Measurements from ENCODE around the gene SULT6B1. TPM values are rescaled to one million over a fixed set of nuclear protein-coding genes. Genes with fewer than 3 reads are reported as not detected.
A peak's percentile ranks its signal among the peaks of the same experiment; 100 is the strongest.
"Not testable (repeated sequence)": the region's sequence is repeated elsewhere in the genome, so short reads cannot be mapped to it uniquely, and the experiment has no call there.

SULT6B1 gene
- total RNA-seq, 2 donors from 2014 or later, result not detected

DNA sequence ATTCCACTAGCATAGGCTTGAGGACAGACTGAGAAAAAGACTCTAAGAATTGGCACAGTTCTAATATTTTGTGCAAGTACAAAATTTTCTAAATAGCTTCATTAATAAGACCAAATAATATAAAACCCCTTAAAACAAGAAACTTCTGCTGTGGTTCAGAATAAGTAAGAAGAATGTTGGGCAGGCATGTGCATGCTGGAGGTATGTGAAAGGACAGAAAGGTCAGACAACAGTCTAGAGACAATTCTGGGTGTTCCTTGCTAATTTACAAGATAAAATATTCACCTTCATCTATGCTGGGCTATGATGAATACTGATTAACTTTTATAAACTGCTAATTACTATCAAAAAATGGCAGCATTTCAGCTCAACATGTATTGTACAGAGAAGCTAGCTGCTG lies 22.7 kb upstream of the SULT6B1 start:
- ATAC-seq (replicated peaks in 1 of 2), result no peak
- Mint-ChIP-seq H3K4me3 (no peak overlapping the region), H3K27me3 (ENCODE audit: low read depth) (no peaks in the 10 kb centered on the region), H3K4me1 (ENCODE audit: low read depth) (peaks cover 9% of the 10 kb centered on the region), H3K36me3 (ENCODE audit: insufficient read depth in 2 of 2) (peaks cover 38 to 69% of the 10 kb centered on the region in 2 donors), H3K9me3 (peaks cover 5 to 18% of the 10 kb centered on the region in 2 donors), H3K27ac (no peak overlapping the region)
- no peak for DNase-seq

- not testable (repeated sequence) for H3K27me3 Mint-ChIP-seq (ENCODE audit: low read depth); DNase-seq
These were observed 18.3 kb upstream of the SULT6B1 start for GRCh38 chr2:37206760-37207159.

DNA sequence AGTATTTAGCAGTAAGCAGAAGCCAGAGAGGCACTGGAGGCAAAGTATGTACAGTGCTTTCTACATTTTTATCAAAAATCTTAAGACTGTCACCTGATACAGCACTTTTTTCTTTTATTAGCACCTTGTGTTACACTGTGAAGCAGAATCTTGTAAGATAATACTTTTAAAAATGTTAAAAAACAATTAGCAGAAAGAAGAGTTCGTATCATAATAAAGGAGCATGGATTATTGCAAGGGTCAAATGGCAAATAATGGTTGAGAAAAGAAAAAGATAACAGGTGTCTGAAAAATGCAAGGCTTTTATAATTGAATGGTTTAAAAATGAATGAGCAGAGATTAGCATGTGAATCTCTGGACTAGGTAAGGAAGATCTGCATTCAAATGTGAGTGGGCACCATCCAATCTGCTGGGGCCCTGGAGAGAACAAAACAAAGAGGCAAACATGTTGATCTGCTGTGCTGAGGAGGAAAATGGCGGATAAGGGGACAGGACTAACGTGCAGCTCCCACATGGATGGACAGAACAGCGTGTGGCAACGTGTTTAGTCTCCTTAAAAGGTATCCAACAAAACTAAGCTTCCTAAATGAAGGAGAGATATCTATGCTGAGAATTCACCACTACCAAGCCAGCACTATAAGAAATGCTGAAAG lies 17.3 kb upstream of the SULT6B1 start:
- Mint-ChIP-seq H3K27me3 (ENCODE audit: low read depth) (no peaks in the 10 kb centered on the region), H3K4me3 (no peak overlapping the region), H3K9me3 (peaks cover 10 to 22% of the 10 kb centered on the region in 2 donors), H3K36me3 (ENCODE audit: insufficient read depth in 2 of 2) (peaks cover 45 to 75% of the 10 kb centered on the region in 2 donors), H3K4me1 (ENCODE audit: low read depth) (peaks cover 25% of the 10 kb centered on the region), H3K27ac (no peak overlapping the region)
- DNase-seq (no peak), ATAC-seq (replicated peaks in 1 of 2) (no peak)

More at GRCh38 chr2:37206760-37207159, 18.3 kb upstream of the SULT6B1 start:
- Mint-ChIP-seq H3K4me1 (ENCODE audit: low read depth) (peaks cover 15% of the 10 kb centered on the region), H3K36me3 (ENCODE audit: insufficient read depth in 2 of 2) (peaks cover 46 to 82% of the 10 kb centered on the region in 2 donors), H3K9me3 (peaks cover 10 to 22% of the 10 kb centered on the region in 2 donors)
- H3K27ac Mint-ChIP-seq; H3K4me3 Mint-ChIP-seq; ATAC-seq (replicated peaks in 1 of 2): not testable (repeated sequence)

GRCh38 chr2:37205071-37205661 lies 16.7 kb upstream of the SULT6B1 start:
- H3K27me3 Mint-ChIP-seq (ENCODE audit: low read depth); H3K27ac Mint-ChIP-seq; DNase-seq; ATAC-seq (replicated peaks in 1 of 2); H3K4me3 Mint-ChIP-seq: not testable (repeated sequence)
- Mint-ChIP-seq H3K9me3 (peaks cover 10 to 22% of the 10 kb centered on the region in 2 donors), H3K36me3 (ENCODE audit: insufficient read depth in 2 of 2) (peaks cover 41 to 71% of the 10 kb centered on the region in 2 donors), H3K4me1 (ENCODE audit: low read depth) (peaks cover 31% of the 10 kb centered on the region)

DNA sequence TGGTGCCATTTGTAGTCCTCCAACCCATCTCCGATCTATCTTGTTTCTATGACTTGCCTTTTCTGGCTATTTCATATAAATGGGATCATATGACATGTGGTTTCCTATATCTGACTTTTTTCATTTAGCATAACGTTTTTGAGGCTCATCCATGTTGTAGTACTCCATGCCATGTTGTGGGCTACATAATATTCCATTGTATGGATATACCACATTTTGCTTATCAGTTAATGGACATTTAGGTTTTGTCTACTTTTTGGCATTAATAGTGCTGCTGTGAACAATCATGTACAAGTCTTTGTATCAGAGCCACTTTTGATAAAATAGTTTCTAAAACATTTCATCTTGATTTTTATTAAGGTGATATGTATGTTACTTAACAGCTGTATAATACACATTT lies 15.2 kb upstream of the SULT6B1 start:
- H3K36me3 Mint-ChIP-seq (ENCODE audit: insufficient read depth in 2 of 2), result peaks cover 30 to 56% of the 10 kb centered on the region in 2 donors
- peaks cover 38% of the 10 kb centered on the region for H3K4me1 Mint-ChIP-seq (ENCODE audit: low read depth)
- H3K27ac Mint-ChIP-seq, result no peak overlapping the region
- peaks cover 10 to 15% of the 10 kb centered on the region in 2 donors for H3K9me3 Mint-ChIP-seq
- DNase-seq, result no peak
- H3K27me3 Mint-ChIP-seq (ENCODE audit: low read depth), result no peaks in the 10 kb centered on the region
- H3K4me3 Mint-ChIP-seq, result no peak overlapping the region
- no peak for ATAC-seq (replicated peaks in 1 of 2)

DNA sequence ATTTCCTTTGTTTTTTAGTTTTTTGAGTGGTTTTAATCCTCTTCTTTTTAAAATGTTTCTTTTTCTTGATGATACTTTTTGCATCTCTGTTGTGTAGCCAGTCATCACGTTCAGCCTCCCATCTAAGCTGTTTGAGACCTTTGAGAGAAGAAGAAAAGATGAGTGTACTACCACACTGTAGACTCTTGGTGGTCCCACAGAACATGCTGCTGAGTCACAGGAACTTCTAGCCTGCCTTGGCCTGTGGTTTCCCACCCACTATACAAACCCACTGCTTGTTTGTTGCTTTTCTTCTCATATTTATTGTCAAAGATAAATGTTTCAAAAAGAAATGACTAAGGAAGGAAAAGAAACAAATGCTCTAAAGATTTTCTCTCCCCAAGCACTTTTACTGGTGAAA lies 13.3 kb upstream of the SULT6B1 start:
- no peaks in the 10 kb centered on the region for H3K27me3 Mint-ChIP-seq (ENCODE audit: low read depth)
- peak overlapping the region; percentile 3 to 16 for H3K4me3 Mint-ChIP-seq
- H3K36me3 Mint-ChIP-seq (ENCODE audit: insufficient read depth in 2 of 2), result peaks cover 15 to 37% of the 10 kb centered on the region in 2 donors
- ATAC-seq (replicated peaks in 1 of 2), result peak; percentile 91 to 92
- peaks cover 46% of the 10 kb centered on the region for H3K4me1 Mint-ChIP-seq (ENCODE audit: low read depth)
- peak overlapping the region; percentile 36 for H3K27ac Mint-ChIP-seq
- peaks cover 5 to 6% of the 10 kb centered on the region in 2 donors for H3K9me3 Mint-ChIP-seq
- peak; percentile 54 to 65 for DNase-seq

DNA sequence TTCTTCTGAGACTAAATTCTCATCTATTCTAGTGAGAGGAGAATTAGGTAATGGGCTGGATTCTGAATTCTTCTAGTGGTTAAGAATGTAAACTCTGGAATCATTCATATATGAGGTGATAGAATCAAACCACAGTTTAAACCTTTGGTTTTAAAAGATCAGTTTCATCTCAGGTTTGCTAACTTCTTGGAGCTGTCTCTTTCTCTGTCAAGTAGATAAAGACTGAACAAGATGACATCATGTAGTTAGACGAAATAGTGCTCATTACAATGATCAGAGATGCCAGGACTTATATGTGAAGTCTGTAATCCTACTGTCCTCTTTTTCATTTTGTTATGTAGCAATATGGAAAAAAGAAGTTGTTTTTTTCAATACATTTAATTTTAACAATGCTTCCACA lies 12.7 kb upstream of the SULT6B1 start:
- H3K4me1 Mint-ChIP-seq (ENCODE audit: low read depth), result peaks cover 49% of the 10 kb centered on the region
- peaks cover 13 to 35% of the 10 kb centered on the region in 2 donors for H3K36me3 Mint-ChIP-seq (ENCODE audit: insufficient read depth in 2 of 2)
- ATAC-seq (replicated peaks in 1 of 2) (peak; percentile 17 to 20), DNase-seq (no peak)
- H3K4me3 Mint-ChIP-seq, result peak overlapping the region in 1 of 2 donors; percentile 29
- H3K9me3 Mint-ChIP-seq, result peaks cover 4 to 5% of the 10 kb centered on the region in 2 donors
- H3K27ac Mint-ChIP-seq, result peak overlapping the region; percentile 72
- no peaks in the 10 kb centered on the region for H3K27me3 Mint-ChIP-seq (ENCODE audit: low read depth)

GRCh38 chr2:37198681-37199065 lies 10.2 kb upstream of the SULT6B1 start:
- peaks cover 2 to 14% of the 10 kb centered on the region in 2 donors for H3K36me3 Mint-ChIP-seq (ENCODE audit: insufficient read depth in 2 of 2)
- H3K27me3 Mint-ChIP-seq (ENCODE audit: low read depth), result no peaks in the 10 kb centered on the region
- DNase-seq (no peak), ATAC-seq (replicated peaks in 1 of 2) (no peak)
- H3K4me3 Mint-ChIP-seq, result no peak overlapping the region
- H3K27ac Mint-ChIP-seq, result no peak overlapping the region
- H3K4me1 Mint-ChIP-seq (ENCODE audit: low read depth), result peaks cover 55% of the 10 kb centered on the region
- H3K9me3 Mint-ChIP-seq, result peaks cover 0 to 2% of the 10 kb centered on the region in 2 donors

DNA sequence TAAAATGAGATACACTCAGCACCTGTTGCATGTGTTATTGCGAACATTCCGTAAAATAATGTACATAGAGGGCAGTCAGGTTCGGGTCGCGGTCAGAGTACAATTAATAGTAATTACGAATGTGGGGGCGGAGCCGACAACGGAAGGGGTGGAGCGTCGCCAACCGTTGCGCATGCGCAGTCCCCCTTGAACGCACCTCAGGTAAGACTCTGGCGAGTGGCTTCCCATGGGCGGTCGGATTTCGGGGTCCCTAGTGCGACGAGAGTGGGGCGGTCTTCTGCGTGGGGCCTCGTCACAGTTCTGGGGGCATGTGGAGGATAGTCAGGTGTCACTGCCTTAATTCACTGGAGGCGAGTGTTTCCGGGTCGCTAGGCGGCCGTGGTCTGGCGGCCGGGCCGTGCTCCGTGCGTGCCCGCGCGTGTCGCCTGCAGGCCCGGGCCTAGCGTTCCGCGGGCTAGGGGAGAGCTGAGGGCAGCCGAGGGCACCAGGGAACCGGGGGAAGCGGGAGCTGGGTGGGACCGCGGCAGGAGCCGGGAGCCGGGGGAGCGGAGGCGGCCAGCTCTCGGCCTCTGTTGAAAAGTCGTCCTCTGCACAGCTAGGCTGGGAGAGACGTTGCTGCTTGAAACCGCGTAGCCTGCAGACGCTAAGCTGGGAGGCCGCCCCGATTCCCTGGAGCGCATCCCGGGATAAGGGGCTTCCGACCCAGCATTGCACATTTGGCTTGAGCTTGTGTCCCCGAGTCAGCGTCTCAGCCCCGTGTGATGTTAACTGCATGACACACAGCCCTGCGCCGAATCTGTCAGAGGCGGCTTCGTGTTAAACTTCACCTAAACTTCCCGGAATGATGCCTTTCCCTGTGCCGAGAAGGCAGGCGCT lies 8.1 kb upstream of the SULT6B1 start, which contains the start of gene CEBPZOS:
CEBPZOS (plus strand) TSS at position 177 of the 876 bp plus-strand sequence. CDS start 3,209 bp downstream, outside the sequence.
- no peaks in the 10 kb centered on the region for H3K9me3 Mint-ChIP-seq
- H3K36me3 Mint-ChIP-seq (ENCODE audit: insufficient read depth in 2 of 2), result peaks cover 0 to 3% of the 10 kb centered on the region in 2 donors
- no peaks in the 10 kb centered on the region for H3K27me3 Mint-ChIP-seq (ENCODE audit: low read depth)
- H3K27ac Mint-ChIP-seq, result peak within 1 kb of the TSS; percentile 100
- DNase-seq, result peak; percentile 84 to 91
- peak; percentile 82 for ATAC-seq (replicated peaks in 1 of 2)
- peaks cover 47% of the 10 kb centered on the region for H3K4me1 Mint-ChIP-seq (ENCODE audit: low read depth)
- peak within 1 kb of the TSS; percentile 95 to 97 for H3K4me3 Mint-ChIP-seq

GRCh38 chr2:37195862-37196319 lies 7.4 kb upstream of the SULT6B1 start:
- not testable (repeated sequence) for ATAC-seq (replicated peaks in 1 of 2); H3K9me3 Mint-ChIP-seq; H3K27me3 Mint-ChIP-seq (ENCODE audit: low read depth); DNase-seq; H3K36me3 Mint-ChIP-seq (ENCODE audit: insufficient read depth in 2 of 2)
- H3K27ac Mint-ChIP-seq, result peak overlapping the region; percentile 100
- peak overlapping the region; percentile 95 to 97 for H3K4me3 Mint-ChIP-seq
- peaks cover 41% of the 10 kb centered on the region for H3K4me1 Mint-ChIP-seq (ENCODE audit: low read depth)

- Mint-ChIP-seq H3K4me3 (no peak overlapping the region), H3K27ac (no peak overlapping the region), H3K36me3 (ENCODE audit: insufficient read depth in 2 of 2) (peaks cover 0 to 3% of the 10 kb centered on the region in 2 donors), H3K27me3 (ENCODE audit: low read depth) (no peaks in the 10 kb centered on the region), H3K9me3 (no peaks in the 10 kb centered on the region), H3K4me1 (ENCODE audit: low read depth) (peaks cover 30% of the 10 kb centered on the region)
- no peak for DNase-seq
- no peak for ATAC-seq (replicated peaks in 1 of 2)
These were observed 4.1 kb upstream of the SULT6B1 start for GRCh38 chr2:37192551-37192950.

- H3K4me3 Mint-ChIP-seq, result no peak overlapping the region
- peaks cover 4% of the 10 kb centered on the region for H3K27me3 Mint-ChIP-seq (ENCODE audit: low read depth)
- no peak for ATAC-seq (replicated peaks in 1 of 2)
- DNase-seq, result no peak
- H3K36me3 Mint-ChIP-seq (ENCODE audit: insufficient read depth in 2 of 2), result peaks cover 0 to 3% of the 10 kb centered on the region in 2 donors
- peaks cover 24% of the 10 kb centered on the region for H3K4me1 Mint-ChIP-seq (ENCODE audit: low read depth)
- no peak overlapping the region for H3K27ac Mint-ChIP-seq
- no peaks in the 10 kb centered on the region for H3K9me3 Mint-ChIP-seq
These were observed 3.3 kb upstream of the SULT6B1 start for GRCh38 chr2:37191747-37192146.
